GM18498 (cell line): ENCODE data around the gene CD38.
"Not testable (repeated sequence)": the region's sequence is repeated elsewhere in the genome, so short reads cannot be mapped to it uniquely, and the experiment has no call there.

ENCODE experiments used
- ATAC-seq: cut with Tn5 transposase; IDR thresholded peaks from one replicate; pipeline ENCODE4 v1.9.1; 2021; ENCODE audit warnings: mild to moderate bottlenecking, moderate library complexity; ENCODE audit not compliant: unreplicated experiment

CD38 gene

DNA sequence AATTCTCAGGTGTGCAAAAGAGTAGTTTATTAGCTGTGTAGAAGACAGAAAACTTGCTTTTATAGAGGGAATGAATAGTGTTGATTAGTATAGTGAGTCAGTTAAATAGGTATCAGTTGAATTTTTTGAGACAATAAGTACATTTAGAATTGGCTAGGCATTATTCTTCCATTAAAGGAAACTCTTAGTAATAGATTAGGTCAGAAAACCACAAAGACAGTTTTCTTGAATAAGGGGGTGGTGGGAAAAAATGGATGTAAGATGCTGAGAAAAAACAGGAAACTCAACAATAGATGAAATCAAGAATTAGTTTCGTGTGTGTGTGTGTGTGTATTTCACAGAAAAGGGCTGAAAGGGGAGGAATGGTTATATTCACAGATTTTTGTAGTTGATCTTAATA, 16.8 kb downstream of the CD38 start:
- no peak for ATAC-seq

DNA sequence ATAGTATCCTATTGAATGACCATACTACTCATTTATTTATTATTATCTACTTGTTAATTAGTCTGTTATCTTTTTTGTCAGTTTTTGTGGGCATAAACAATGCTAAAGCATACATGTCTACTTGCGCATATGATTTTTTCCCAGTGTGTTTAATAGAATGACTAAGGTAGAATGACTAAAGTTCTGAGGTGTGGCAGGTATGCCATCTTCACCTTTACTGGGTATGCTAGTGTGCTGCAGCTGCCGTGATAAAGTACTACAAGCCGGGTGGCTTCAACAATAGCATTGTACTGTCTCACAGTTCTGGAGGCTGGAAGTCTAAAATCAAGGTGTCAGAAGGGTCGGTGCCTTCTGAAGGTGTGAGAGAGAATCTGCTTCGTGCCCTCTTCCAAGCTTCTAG, 19.2 kb downstream of the CD38 start:
- ATAC-seq, result no peak

DNA sequence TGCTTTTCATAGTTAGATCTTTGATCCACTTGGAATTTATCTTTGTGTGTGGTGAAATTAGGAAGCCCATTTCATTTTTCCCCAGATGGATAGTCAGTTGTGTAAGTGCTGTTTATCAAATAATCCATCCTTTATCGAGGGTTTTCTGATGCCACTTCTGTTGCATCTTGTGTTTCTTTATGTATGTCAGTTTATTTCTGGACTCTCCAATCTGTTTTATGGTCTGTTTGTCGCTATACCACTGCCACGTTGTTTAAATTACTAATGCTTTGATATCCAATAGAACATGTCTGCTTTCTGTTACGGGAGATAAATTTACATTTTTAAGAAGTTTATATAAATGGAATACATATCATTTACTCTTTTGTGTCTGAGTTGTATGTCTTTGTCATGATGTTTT, 21.0 kb downstream of the CD38 start:
- no peak for ATAC-seq

DNA sequence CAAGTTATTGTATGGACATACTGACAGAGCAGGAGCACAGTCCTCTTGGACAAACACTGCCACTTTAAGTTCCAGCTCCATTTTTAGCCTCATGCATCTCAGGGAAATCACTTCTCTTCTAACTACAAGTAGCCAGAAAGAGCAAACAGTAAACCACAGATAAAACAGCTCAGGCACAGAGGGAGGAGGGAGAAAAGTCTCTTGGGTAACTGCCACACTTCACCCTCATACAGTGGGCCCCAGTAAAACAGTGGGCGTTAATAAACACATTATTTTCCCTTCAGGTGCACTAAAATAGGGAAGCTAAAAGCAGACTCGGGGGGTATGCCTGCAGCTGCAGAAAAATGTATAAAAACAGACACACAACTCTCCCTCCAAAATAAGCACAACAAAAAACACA, 21.6 kb downstream of the CD38 start:
- no peak for ATAC-seq

DNA sequence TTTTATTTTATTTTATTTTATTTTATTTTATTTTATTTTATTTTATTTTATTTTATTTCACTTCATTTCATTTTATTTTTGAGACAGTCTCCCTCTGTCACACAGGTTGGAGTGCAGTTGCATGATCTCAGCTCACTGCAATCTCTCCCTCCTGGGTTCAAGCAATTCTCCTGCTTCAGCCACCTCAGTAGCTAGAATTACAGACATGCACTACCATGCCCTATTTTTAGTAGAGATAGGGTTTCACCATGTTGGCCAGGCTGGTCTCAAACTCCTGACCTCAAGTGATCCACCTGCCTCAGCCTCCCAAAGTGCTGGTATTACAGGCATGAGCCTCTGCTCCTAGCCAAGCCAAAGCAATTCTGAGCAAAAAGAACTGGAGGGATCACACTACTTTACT, 24.4 kb downstream of the CD38 start:
- ATAC-seq, result not testable (repeated sequence)

DNA sequence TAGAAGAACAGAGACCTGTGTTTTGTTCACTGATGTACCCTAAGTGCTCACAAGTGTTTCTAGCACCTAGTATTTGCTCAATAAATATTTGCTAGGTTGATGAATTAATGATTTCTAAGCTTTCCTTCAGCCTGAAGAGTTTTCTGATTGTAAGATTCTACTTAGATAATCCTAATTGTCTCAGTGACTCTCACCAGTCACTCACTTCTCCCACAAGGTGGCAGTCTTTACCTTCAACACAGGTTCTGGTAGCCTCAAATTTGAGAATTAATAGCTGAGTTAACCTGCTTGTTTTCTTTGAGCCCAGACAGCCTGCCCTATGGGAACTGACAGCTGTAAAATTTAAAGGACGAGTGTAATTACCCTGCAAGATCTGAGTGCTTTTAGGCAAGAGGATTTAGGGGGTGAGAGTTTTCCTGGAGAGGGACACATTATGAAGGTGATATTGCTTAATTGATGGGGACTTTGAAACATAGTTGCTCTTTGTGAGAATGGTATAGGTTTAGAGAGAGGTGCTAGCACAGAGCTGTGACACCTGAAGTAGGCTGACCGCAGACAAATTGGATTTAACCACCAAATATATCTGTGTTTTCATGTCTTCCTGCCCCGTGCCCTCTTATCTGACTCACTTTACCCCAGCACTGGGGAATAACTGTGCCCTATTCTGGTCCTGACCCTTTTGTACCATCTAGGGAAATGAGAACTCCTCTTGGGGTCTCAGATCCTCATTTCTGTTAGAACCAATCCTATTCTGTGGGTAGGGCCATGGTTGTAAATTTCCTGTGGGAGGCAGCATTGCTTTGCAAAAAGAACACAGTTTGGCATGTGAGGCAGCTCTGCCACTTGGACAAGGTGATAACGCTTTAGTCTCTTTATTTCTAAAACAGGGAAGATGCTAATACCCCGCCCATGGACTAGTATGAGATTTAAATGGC, 27.7 kb downstream of the CD38 start:
- ATAC-seq, result peak; percentile 48

DNA sequence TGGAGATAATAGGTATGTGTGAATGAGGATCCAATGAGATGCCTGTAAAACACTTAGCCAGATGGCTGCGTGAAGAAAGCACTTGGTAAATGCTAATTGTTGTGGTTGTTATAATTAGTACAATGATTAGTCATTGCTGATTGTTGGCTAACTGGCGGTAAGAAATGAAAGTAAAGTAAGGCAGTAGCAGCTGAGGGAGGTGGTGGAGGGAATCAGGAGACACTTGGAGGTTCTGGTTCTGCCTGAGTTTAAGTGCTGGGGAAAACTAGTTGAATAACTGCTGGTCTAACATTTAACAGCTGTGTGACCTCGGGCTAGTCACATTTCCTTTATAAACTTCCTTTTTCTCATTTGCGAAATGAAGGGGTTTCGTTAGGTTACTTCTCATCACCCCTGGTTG, 30.9 kb downstream of the CD38 start:
- ATAC-seq, result peak; percentile 76

DNA sequence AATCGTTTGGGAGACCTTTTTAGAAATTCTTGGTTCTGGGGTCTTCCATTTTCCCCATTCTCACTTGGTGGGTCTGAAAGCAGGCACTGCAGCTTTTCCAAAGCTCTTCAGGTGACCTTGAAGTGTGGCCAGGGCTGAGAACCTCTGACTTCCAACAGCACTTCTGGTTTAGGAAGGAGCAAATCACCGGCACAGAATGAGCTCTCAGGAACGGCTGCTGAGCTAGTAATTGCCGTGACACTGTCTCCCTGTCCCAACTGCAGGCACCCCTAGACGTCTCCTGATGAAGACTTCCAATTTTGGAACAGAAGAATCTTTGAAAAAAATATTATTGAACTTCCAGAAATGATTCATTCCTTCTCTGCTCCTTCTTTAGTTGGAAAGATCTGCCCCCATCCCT, 31.3 kb downstream of the CD38 start:
- ATAC-seq, result peak; percentile 4

DNA sequence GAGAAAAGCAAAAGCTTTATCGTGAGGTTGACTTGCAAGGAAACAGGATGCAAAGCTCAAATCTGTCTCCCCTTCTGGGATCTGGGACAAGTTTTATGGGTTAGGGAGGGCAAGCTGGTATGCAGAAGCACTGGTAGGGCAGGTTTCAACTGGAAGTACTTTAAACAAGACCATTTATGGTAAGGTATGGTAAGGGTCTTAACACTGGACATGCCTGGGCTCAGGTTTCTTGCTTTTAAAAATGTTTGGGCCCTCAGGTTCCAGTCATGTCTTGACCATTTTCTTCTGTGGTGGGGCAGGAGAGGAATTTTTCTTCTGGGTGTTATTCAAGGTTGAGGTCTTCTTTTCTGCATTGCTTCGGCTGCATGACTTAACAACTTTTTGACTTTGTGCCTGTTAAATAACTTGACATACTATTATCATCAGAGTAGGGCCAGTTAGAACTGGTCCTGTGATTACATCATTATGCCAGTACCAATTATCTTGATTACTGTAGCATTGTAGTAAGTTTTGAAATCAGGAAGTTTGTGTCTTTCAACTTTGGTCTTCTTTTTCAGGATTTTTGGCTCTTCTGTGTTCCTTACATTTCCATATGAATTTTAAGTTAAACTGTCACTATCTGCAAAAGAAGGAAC, 33.7 kb downstream of the CD38 start:
- no peak for ATAC-seq

DNA sequence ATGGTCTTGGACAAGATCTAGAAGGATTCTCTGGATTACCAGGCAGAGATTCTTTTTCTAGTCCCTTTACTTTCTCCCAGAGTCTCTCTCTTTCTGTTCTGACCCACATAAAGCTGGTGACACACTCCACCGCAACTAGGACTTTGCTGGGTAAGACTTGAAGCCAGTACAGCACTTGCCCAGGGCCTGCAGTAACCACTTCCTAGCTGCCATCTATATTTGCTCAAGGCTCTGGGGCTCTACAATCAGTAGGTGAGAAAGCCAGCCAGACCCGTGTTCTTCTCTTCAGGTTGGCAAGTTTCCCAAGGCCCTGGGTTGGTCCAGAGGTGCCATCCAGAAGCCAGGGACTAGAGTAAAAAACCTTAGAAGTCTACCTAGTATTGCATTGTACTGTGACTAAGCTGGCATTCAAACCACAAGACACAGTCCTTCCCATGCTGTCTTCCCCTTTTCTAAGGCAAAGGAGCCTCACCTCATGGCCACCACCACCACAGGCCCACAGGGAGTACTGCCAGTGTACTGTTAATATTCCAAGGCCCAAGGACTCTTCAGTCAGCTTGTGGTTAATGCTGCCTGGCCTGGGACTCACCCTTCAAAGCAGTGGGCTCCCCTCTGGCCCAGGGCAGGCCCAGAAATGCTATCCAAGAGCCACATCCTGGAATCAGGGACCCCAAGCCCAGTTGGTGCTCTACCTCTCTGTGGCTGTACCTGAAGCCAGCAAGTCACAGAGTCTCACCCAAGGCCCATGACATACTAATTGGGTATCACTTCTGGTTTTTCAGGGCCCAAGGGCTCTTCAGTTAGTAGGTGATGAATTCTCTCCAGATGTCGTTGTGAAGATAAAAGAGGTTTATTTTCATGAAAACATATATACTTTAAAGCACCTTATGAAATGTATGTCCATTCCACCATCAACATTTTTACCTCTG, 54.7 kb downstream of the CD38 start:
- ATAC-seq, result peak; percentile 63

DNA sequence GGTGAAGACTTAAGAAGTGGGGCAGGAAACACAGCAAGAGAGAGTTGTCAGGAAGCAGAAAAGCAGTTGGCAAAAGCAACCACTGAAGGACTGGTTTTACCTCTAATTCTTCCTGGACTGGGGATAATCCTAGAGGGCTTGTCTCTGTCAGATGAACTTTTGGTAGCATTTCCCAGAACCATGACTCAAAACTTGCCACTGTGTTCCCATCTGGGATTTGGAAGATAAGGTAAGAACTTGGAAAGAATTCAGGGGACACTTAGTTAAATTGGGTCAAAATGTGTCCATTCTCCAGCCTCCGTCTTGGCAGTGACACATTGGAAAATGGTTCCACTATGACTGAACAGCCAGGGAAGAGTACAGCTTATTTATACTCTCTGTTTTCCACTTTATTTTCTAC, 55.7 kb downstream of the CD38 start:
- ATAC-seq, result no peak

DNA sequence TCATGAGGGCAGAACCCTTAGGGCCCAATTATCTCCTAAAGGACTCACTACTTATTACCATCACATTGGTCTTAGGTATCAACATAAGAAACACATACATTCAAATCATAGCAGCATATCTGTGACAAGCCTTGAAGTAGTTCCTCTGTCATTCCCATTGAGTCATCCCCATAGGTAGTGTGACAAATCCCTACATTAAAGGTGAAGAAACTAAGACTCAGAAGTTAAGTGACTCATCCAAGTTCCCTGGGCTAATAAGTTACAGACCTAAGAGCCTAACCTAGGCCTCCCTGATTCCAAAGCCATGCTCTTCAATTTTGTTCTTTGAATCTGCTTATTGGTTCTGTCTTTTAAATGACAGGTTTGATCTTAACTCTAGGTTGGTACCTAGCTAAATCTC, 58.2 kb downstream of the CD38 start:
- no peak for ATAC-seq

DNA sequence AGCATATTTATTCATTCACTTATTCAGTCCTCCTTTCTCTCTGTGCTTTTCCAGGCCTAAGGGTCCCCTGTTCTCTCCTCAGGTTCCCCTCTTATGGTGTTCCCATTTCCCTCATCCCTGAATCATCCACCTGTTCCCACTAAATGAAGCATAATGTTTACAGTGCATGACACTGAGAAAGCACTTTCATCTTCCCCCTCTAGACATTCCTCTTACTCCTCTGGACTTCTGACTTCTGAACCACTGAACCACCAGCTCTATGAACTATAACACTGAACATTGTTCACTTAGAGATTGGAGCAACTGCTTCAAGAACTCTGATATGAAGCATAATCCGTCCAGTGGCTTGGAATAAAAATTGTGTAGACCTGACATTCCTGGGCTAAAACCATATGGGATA, 59.5 kb downstream of the CD38 start:
- no peak for ATAC-seq

DNA sequence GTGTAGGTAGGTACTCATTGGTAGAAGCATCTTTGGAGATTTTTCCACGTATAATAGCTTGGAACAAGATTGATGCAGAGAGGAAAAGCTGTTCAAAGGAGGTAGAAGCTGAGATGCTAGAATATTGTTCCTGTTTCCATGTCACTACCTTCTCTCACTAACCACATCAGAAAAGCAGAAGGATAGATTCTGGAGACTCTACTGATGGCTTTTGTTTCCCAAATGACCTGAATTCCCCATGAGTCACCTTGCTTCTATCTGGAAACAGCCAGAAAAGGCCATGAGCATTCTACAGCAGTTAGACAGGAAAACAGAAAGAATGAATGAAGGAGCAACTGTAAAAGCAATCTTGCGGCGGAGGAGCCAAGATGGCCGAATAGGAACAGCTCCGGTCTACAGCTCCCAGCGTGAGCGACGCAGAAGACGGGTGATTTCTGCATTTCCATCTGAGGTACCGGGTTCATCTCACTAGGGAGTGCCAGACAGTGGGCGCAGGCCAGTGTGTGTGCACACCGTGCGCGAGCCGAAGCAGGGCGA, 63.1 kb downstream of the CD38 start:
- ATAC-seq, result not testable (repeated sequence)

DNA sequence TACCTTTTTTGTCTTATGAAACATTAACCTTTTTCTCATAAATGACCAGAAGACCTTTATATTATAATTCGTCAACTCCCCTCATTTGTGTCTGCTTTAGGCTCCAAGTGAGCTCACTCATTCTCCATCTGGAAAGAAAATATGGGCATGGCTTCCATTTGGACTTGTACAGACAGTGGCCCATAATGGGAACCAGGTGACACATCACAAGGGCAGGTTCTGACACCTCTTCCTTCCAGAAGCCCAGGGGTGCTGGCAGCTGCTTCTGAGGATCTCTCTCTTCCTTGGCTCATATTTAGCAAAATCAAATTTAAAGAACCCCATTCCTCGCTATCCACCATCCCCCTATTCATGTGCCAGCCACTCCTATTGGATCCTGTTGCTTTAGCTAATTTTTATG, 69.6 kb downstream of the CD38 start:
- no peak for ATAC-seq

DNA sequence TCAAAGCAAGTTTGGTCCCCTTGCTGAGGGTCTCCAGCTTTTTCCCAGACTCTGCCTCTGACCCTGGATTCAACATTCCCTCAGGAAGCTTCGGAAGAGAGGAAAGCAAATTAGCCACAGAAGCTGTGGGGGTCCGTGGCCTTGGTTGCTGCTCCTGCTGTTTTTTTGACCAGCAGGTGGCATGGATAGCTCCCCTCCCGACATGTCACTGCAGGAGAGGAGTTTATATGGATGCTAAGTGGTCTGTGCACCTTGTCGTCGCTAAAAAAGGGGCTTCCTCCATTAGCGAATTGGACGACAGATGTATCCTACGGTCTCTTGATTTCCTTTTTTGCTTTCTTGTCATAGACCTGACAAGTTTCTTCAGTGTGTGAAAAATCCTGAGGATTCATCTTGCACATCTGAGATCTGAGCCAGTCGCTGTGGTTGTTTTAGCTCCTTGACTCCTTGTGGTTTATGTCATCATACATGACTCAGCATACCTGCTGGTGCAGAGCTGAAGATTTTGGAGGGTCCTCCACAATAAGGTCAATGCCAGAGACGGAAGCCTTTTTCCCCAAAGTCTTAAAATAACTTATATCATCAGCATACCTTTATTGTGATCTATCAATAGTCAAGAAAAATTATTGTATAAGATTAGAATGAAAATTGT, 70.2 kb downstream of the CD38 start:
- ATAC-seq, result no peak

DNA sequence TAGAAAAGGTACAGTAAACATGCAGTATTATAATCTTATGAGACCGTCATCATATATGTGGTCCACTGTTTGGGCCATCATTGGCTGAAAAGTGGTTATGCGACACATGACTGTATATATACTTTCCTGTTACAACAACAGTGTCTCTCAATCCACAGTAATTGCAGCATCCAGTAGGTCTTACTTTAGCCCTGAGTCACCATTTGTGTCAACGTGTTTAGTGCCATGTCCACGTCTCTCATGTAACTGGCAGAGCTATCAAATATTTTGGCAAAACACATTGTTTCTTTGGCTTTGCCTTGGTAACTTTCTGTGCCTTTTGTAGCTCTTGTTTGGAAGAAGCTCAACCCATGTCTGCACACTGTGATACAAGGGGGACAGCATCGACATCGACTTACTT, 73.8 kb downstream of the CD38 start:
- no peak for ATAC-seq

DNA sequence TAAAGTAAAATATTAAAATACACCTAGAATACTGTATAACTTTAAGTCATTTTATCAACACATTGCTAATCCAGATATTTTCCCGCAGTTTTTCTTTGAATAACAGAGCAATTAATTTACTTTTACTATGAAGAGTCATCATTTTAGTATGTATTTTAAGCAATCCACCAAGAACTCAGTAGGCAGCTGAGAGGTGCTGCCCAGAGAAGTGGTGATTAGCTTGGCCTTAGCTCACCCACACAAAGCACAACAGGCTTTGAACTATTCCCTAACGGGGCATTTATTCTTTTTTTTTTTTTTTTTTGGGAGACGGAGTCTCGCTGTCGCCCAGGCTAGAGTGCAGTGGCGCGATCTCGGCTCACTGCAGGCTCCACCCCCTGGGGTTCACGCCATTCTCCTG, 74.4 kb downstream of the CD38 start:
- ATAC-seq, result no peak

DNA sequence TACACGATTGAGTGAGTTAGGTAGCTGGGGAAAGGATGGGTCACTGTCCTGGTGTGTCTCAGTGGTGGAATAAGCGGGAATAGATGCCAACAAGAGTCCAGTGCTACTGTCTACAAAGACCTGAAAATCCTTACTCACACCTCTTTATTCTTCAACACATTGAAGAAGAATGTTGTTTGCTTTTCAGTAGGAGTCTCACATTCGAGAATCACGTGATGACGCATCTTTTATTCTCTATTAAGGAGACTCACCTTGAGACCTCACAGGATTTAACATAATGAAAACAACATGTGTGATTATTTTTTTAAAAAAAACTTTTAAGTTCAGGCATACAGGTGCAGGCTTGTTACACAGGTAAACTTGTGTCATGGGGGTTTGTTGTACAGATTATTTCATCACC, 75.2 kb downstream of the CD38 start:
- no peak for ATAC-seq

DNA sequence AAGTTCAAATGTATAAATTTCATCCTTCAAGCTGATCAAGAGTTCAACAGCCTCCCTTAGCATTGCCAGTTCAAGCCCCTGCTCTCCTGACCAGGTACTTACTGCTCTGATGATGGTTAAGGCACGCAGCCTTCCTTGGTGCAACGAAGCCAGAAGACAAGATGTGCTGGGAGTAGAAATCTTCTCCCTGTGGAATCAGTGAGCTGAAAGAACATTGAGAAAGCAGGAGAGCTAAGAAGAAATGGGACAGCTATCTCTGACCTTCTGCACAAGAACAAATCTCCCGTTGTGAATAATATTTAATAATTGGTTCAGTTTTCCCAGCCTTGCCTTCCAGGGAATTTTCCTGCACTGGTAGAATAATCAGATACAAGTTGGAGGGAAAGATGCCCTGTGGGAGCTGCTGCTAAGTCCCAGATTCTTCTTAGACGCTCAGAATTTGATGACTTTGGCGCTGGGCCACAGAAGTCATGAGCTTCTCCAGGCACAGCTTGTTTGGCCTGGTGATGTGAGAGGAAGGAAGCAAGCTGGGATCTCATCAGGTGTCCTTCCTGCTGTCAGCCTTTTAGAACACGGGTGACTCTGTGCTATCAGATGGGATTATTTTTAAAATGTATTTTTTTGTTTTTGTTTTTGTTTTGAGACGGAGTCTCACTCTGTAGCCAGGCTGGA, 77.8 kb downstream of the CD38 start:
- no peak for ATAC-seq
